ENCODE results near the gene AMZ2.

Gene AMZ2

GRCh38 chr17:68298601-68299000 is 50.8 kb downstream of the AMZ2 start:
- TF ChIP-seq FOXP2 (optimal IDR thresholded peaks at IDR 0.05; ENCODE audit: borderline replicate concordance, extremely low read depth, extremely low read length, insufficient read depth) = no peak
- TF ChIP-seq POLR2AphosphoS5 (IDR thresholded peaks at IDR 0.05; ENCODE audit: low read depth, low read length) = no peak
- TF ChIP-seq REST (IDR thresholded peaks at IDR 0.05; ENCODE audit: insufficient read depth in 1 of 2, low read depth in 2 of 2, low read length in 2 of 2) = no peak
- TF ChIP-seq TAF1 (IDR thresholded peaks at IDR 0.05; ENCODE audit: borderline replicate concordance, insufficient read depth, low read length) = no peak
- TF ChIP-seq SIN3A (IDR thresholded peaks at IDR 0.05; ENCODE audit: borderline replicate concordance, insufficient read depth, low read length) = no peak

- TF ChIP-seq SIN3A (IDR thresholded peaks at IDR 0.05; ENCODE audit: borderline replicate concordance, insufficient read depth, low read length) = no peak
- TF ChIP-seq REST (IDR thresholded peaks at IDR 0.05; ENCODE audit: insufficient read depth in 1 of 2, low read depth in 2 of 2, low read length in 2 of 2) = no peak
- TF ChIP-seq POLR2AphosphoS5 (IDR thresholded peaks at IDR 0.05; ENCODE audit: low read depth, low read length) = no peak
- no peak for TF ChIP-seq TAF1 (IDR thresholded peaks at IDR 0.05; ENCODE audit: borderline replicate concordance, insufficient read depth, low read length)
- no peak for TF ChIP-seq FOXP2 (optimal IDR thresholded peaks at IDR 0.05; ENCODE audit: borderline replicate concordance, extremely low read depth, extremely low read length, insufficient read depth)
These were observed 52.0 kb downstream of the AMZ2 start for GRCh38 chr17:68299817-68300216.

- TF ChIP-seq POLR2AphosphoS5 (IDR thresholded peaks at IDR 0.05; ENCODE audit: low read depth, low read length) (no peak), SIN3A (IDR thresholded peaks at IDR 0.05; ENCODE audit: borderline replicate concordance, insufficient read depth, low read length) (no peak), REST (IDR thresholded peaks at IDR 0.05; ENCODE audit: insufficient read depth in 1 of 2, low read depth in 2 of 2, low read length in 2 of 2) (no peak), TAF1 (IDR thresholded peaks at IDR 0.05; ENCODE audit: borderline replicate concordance, insufficient read depth, low read length) (no peak), FOXP2 (optimal IDR thresholded peaks at IDR 0.05; ENCODE audit: borderline replicate concordance, extremely low read depth, extremely low read length, insufficient read depth) (no peak)
These were observed 53.7 kb downstream of the AMZ2 start for GRCh38 chr17:68301438-68301959.

- TF ChIP-seq SIN3A (IDR thresholded peaks at IDR 0.05; ENCODE audit: borderline replicate concordance, insufficient read depth, low read length) (no peak), TAF1 (IDR thresholded peaks at IDR 0.05; ENCODE audit: borderline replicate concordance, insufficient read depth, low read length) (no peak), POLR2AphosphoS5 (IDR thresholded peaks at IDR 0.05; ENCODE audit: low read depth, low read length) (no peak), FOXP2 (optimal IDR thresholded peaks at IDR 0.05; ENCODE audit: borderline replicate concordance, extremely low read depth, extremely low read length, insufficient read depth) (peak; percentile 16), REST (IDR thresholded peaks at IDR 0.05; ENCODE audit: insufficient read depth in 1 of 2, low read depth in 2 of 2, low read length in 2 of 2) (0 out of 4 replicates have a peak, but pooled peaks of 1 of the 2 experiments have one; percentile 13)
These were observed 54.3 kb downstream of the AMZ2 start for GRCh38 chr17:68302066-68302564.
